NCI-H526 treated with DMSO at 0.1 percent for 48 hours (cell line): ENCODE data around the gene TPM1.

Experiments
- DNase-seq: peaks from one replicate; lab custom pipeline; 2025; lab: John Stamatoyannopoulos, UW

Gene TPM1

DNA sequence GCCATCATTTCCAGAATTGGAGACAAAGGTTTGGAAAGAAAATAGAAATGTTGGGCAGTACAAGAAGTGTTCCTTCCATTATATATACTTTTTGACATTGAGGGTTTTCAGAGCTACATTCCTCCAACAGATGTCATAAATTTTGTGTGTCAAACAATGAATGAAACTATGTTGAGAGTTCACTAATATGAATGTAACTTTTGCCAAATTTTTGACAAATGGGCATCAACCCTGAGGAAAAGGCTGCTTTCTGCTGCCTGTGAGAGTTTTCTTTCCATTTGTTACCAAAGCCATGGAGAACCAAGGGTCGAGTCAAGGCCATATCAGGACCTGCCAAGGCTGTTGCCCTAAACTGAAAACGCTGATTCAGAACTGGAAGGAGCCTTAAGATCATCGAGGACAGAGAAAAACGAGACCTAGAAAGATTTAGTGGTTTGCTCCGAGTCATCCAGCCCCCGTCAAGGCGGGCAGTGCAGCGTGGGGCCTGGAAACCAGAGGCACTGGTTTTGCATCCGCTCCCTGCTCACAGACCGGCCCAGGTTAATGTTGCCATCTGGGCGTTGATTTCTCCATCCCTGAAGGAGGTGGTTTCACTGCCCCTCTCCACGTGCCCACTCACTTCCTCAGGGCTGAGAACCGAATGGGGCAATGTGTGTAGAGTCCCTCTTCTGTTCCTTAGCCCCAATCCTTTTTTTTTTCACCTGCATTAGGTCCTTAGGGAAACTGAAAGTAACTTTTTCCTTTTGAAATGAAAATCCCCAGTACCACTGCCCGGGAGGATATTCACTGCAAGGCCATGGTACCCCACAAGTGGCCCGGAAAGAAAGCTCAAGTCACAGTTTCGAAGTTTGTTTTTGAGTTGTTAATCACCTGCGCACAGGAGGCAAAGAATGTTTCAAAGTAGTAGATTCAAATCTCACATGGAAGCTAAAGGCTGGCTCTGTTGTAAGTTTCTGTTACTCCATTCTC, 32.8 kb downstream of the TPM1 start:
- no peak for DNase-seq

GRCh38 chr15:63075984-63076713, 33.6 kb downstream of the TPM1 start:
- no peak for DNase-seq

- no peak for DNase-seq
These were observed 34.1 kb downstream of the TPM1 start for GRCh38 chr15:63076714-63077046.

GRCh38 chr15:63077952-63078351, 35.4 kb downstream of the TPM1 start:
- DNase-seq = peak; percentile 92

DNA sequence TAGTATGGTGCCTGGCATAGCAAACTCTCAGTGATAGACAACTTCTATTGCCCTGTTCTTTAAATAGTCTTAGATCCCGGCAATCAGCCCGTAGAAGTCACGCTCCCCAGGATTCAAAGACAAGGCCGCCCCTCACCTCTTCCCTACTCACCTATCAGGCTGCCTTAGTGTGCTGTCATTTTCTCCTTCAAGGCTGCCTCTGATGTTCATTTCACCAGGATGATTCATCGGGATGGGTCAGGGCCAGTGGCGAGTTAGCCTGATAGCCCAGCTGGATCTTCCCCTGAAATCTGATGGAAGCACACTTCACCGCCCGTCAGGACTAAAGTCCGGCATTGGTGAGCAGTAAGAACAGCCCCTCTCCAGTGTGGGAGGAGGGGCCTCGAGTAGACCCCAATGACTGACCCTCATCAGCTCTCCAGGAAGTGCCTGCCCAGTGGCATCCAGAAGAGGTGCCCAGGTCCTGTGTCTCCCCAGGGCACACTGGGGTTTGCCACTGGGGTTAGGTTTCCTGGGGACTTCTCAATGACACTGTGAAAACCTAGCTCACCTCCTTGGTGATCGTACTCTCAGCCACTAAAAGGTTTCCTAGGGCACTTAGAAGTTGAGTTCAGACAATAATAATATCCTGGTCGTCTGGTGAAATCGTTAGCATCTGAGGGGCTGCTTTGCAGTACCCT, 37.5 kb downstream of the TPM1 start:
- no peak for DNase-seq

DNA sequence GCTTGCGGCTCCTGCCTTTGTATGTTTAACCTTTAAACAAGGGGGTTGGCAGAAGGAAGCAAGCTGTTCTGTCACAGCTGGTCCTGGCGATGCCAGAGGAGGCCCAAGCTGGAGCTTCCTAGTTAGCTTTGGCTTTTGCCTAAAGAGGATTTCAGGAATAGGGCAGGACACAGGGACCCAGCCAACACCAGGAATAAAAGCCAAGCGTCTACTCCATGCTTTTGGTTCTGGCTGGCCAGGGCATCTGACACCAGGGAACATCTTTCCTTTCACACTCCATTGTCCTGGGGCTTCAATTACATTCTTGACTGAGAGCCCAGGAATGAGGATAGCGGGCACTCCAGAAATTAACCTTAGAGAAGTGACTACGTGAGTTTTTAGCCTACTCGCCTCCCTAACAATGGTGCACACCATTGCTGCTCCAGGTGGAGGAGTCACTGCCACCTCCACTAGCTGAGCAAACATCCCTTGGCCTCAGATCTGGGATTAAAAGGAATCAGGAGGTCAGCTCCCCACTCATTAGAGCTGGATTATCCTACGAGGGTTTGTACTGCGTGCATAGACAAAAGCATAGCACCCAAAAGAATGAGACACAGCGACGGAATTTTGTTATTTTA, 38.2 kb downstream of the TPM1 start:
- no peak for DNase-seq

DNA sequence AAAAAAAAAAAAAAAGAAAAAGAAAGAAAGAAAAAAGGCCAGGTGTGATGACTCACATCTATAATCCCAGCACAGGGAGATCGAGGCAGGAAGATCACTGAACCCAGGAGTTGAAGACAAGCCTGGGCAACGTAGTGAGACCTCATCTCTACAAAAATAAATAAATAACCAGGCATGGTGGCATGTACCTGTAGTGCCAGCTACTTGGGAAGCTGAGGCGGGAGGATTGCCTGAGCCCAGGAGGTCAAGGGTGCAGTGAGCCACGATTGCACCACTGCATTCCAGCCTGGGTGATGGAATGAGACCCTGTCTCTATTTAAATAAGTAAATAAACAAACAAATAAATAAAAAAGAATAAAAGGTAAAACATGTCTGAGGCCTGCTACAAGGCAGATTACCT, 39.8 kb downstream of the TPM1 start:
- DNase-seq = no peak

GRCh38 chr15:63083044-63083443, 40.5 kb downstream of the TPM1 start:
- no peak for DNase-seq

DNA sequence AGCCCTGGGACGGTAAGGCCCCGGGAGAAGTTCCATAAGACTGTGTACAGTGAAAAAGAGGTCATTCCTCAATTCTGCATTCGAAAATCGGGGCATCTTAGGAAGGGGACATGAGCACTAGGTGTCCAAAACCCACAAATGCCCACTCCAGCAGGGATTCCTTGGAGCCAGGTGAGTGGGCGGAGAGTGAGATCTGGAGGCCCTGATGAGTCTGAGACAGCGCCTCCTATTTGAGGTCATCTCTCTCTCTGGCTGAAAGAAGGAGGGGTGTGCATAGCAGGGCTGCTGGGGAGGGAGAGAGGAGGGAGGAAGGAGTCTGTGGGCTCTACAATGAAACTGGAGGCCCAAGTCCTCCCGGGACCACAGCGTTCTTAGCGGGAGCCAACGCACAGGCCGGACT, 41.0 kb downstream of the TPM1 start:
- no peak for DNase-seq

GRCh38 chr15:63084806-63085205, 42.3 kb downstream of the TPM1 start:
- DNase-seq = no peak

GRCh38 chr15:63085289-63085688, 42.7 kb downstream of the TPM1 start:
- DNase-seq = no peak

GRCh38 chr15:63086271-63086670, 43.7 kb downstream of the TPM1 start:
- no peak for DNase-seq

- no peak for DNase-seq
These were observed 44.4 kb downstream of the TPM1 start for GRCh38 chr15:63086947-63087346.

DNA sequence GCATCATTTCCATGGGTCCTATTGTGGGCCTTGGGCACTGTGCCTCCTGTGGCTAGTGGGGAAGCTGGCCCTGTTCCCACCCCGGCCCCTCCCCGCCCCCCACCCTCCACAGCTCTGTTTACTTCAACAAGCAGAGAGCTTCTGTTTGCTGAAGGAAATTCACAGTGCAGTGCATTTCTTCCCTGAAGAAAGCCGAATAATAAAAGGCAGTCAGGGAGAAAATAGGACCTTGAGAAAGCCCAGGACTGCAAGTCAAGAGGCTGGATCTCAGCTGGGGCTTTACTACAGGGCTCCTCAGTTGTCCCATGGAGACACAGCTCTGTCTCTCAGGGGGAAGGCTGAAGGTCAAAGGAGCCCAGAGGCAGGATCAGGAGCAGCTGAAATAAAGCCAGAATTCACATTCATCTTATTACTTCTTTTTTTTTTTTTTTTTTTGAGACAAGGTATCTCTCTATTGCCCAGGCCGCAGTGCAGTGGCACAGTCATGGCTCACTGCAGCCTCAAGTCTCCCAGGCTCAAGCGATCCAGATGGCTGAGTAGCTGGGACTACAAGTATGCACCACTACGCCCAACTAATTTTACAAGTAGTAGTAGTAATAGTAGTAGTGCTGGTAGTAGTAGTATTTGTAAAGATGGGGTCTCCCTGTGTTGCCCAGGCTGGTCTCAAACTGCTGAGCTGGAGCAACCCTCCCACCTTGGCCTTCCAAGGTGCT, 46.1 kb downstream of the TPM1 start:
- no peak for DNase-seq

DNA sequence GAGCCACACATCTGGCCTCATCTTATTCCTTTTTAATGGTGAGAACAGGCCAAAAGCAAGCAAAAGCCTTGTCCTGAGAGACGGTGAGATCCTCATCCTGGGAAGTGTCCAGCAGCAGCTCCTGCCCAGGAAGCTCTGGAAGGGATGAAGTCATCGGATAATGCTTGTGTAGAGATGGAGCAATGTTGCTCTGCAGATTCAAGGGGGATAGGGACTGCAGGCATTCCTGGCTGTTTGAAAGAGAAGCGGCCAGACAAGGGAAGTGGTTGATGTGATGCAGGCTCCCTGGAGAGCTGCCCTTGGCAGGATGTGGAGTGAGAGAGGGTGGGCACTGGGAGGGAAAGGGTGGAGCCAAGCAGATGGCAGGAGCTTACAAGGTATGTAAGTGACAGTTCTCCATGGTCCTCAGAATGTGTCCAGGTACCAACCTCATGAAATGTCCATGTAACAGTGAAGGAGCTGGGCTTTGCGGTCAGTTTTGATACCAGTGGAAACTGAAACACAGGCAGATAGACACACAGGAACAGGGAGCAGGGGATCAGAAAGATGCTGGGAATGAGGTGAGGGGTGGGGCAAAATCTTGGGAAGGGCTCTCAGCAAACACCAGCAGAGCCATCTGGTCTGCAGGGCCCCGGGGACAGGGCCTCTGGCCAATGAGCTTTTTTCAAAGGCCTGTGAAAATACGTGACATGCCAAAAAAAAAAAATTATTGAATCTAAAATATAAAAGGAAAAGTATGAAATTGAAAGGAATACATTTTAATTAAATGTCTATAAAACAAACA, 46.9 kb downstream of the TPM1 start:
- peak; percentile 17 for DNase-seq

DNA sequence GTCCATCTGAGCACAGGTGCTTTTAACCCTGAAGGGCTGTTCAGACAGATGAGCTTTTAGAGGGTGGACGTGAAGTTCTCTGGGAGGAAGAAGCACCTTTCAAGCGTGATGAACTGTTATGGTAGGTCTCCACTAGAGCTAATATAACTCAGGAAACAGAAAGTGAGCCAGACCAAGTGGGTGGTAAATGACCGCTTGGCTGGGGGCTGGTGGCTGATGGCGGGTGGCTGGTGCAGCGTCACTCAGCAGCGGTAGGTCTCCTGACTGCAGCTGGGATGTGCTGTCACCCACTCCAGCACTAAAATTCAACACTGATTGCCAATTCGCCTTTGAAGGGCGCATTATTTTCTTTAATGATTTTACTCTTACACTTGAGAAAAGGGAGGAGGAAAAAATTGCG, 47.9 kb downstream of the TPM1 start:
- no peak for DNase-seq

DNA sequence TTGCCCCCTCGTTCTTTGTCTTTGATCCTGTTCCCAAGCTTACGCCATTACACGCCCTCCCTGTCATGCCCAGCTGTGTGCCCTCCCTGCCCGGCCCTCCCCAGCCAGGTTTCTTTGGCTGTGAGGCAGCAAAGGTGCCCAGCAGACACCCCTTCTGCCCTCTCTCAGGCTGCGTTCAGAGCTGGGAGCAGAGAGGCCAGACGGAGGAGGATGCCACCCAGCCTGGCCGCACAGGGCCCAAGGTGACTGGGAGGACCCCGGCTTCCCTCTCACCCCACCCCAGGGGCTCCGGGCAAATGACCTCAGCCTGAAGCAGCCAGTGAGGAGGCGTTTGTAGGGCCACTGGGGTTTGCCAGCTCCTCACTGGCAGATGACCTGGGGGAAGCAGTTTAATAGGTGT, 48.3 kb downstream of the TPM1 start:
- DNase-seq = no peak

DNA sequence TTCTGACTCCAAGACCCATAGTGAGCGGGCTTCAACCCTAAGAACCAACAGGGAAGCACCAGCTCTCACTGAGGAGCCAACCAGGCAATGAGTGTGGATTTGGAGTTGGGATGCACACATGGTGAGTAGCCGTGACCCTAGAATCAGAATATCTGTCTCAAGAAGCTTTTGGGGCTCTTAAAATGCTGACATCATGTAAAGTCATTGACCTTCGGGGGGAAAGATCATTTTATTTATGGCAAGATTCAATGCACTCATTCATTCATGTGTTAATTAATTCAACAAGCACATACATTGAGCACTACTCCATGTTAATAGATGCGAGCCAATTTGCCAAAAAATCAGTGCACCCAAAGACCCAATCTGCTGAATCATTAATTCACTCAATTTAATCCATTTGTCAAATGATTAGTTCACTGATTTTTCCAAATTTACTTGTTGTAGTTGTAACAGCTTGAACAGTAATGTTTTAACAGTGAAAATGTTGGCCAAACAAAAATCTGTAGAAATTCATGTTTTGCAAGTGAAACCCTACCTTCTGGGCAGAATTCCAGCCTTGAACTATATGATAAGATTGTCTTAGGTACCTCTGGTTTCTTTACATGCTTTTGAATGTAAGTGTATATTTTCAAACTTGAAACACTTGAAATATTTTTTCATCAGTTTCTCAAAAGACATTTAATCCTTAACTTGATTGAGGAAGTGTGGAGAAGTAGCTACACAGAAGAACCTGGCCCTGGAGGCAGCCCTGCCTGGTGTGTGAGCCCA, 49.3 kb downstream of the TPM1 start:
- DNase-seq = no peak

DNA sequence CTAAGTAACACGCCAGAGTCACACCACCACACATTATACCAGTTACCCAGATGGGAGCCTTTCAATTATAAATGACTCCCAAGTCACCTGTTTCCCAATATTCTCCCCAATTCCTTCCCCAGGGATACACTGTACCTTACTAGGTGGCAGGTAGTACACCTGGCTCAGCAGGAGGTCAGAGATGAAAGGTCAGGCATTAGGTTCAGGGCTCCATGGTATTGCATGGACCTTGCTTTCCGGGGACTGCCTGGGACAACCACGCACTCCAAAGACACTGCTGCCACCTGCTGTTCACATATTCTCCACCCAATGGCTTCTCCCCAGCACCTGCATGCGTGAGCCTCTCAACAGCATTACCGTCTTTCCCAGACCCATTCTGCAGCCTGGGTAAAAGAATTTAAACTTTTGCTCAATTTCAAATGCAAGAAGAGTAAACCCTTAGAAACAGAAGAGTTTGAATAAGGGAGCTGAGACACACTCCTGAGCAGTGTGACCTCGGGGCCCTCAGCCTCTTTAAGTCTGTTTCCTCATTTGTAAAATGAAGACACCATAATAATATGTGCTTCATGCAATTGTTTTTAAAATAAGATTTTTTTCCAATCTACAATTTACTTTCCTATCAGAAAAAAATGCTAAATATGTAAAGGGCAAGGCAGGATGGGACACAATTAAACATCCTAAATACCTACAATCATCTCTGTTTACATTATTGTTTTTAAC, 51.1 kb downstream of the TPM1 start:
- peak; percentile 83 for DNase-seq
